Measurements from ENCODE around the gene NPHP4.

The NPHP4 gene

GRCh38 chr1:6027591-6027990 is 35.4 kb upstream of the NPHP4 start:
- Histone ChIP-seq H3F3A (ENCODE audit: control insufficient read depth, insufficient read depth) (no peaks in the 10 kb centered on the region), H4K20me1 (ENCODE audit: control insufficient read depth, insufficient read depth, low read depth, low read length) (peaks cover 9% of the 10 kb centered on the region), H3K4me2 (ENCODE audit: low read length) (peak overlapping the region; percentile 62), H3K27me3 (ENCODE audit: control insufficient read depth, low read length) (peaks cover 32% of the 10 kb centered on the region), H3K27ac (ENCODE audit: low read depth, low read length) (no peak overlapping the region), H3K4me1 (ENCODE audit: control insufficient read depth, low read length) (peaks cover 42% of the 10 kb centered on the region), H3K9me2 (replicated peaks; ENCODE audit: control insufficient read depth, low read length) (no peaks in the 10 kb centered on the region), H3K36me3 (ENCODE audit: control insufficient read depth, low read length) (no peaks in the 10 kb centered on the region), H3K4me3 (ENCODE audit: low read length) (peak overlapping the region; percentile 66), H3K79me2 (ENCODE audit: control insufficient read depth, low read length) (no peaks in the 10 kb centered on the region), H3K9me3 (ENCODE audit: control insufficient read depth, insufficient read depth, low read length) (no peaks in the 10 kb centered on the region)
- TF ChIP-seq CTCF (IDR thresholded peaks at IDR 0.05; ENCODE audit: low read depth, low read length, poor library complexity, severe bottlenecking) = no peak
- no peak for TF ChIP-seq EZH2phosphoT487 (IDR thresholded peaks at IDR 0.05; ENCODE audit: borderline replicate concordance, low read length)

- H3K27ac ChIP-seq (ENCODE audit: low read depth, low read length) = no peak overlapping the region
These were observed 34.0 kb upstream of the NPHP4 start for GRCh38 chr1:6026095-6026809.

DNA sequence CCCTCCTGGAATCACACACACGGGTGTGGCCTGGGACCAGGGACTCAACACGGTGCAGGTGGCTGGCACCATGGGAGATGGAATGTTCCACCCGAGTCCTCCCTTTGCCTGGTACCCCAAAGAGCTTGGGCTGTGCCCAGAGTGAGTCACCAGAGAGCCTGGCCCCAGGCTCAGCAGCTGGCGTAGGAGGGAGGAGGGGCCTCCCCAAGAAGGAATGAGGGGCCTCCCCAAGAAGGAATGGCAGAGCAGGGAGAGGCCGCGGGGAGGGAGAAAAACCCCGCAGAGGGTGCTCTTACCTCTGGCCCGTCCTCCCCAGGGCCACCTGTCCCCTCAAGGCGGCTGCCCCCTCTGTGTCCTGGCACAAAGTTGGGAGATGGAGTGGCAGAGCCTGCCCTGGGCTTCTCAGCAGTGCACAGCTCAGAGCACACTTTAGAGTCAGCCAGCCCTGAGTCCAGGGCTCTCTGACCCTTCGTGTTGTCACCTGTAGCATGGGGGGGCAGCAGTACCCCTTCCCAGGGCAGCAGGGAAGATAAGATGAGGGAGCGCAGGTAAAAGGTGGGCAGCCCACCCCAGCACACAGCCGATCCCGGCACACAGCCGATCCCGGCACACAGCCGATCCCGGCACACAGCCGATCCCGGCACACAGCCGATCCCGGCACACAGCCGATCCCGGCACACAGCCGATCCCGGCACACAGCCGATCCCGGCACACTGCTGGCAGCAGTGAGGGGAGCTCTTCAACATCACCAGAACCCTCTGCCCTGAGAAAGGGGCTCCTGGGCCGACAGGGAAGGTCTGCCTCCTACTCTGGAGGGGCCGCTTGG is 33.3 kb upstream of the NPHP4 start:
- H3K36me3 ChIP-seq (ENCODE audit: control insufficient read depth, low read length) = no peaks in the 10 kb centered on the region
- peak overlapping the region; percentile 66 for H3K4me3 ChIP-seq (ENCODE audit: low read length)
- peaks cover 32% of the 10 kb centered on the region for H3K27me3 ChIP-seq (ENCODE audit: control insufficient read depth, low read length)
- TF ChIP-seq CTCF (IDR thresholded peaks at IDR 0.05; ENCODE audit: low read depth, low read length, poor library complexity, severe bottlenecking) = no peak
- H3K9me2 ChIP-seq (replicated peaks; ENCODE audit: control insufficient read depth, low read length) = no peaks in the 10 kb centered on the region
- H4K20me1 ChIP-seq (ENCODE audit: control insufficient read depth, insufficient read depth, low read depth, low read length) = peaks cover 5% of the 10 kb centered on the region
- peak overlapping the region; percentile 62 for H3K4me2 ChIP-seq (ENCODE audit: low read length)
- H3K79me2 ChIP-seq (ENCODE audit: control insufficient read depth, low read length) = no peaks in the 10 kb centered on the region
- no peak overlapping the region for H3K27ac ChIP-seq (ENCODE audit: low read depth, low read length)
- H3K9me3 ChIP-seq (ENCODE audit: control insufficient read depth, insufficient read depth, low read length) = no peaks in the 10 kb centered on the region
- no peaks in the 10 kb centered on the region for H3F3A ChIP-seq (ENCODE audit: control insufficient read depth, insufficient read depth)
- H3K4me1 ChIP-seq (ENCODE audit: control insufficient read depth, low read length) = peaks cover 37% of the 10 kb centered on the region

More at GRCh38 chr1:6026095-6026809, 34.0 kb upstream of the NPHP4 start:
- no peaks in the 10 kb centered on the region for H3K9me3 ChIP-seq (ENCODE audit: control insufficient read depth, insufficient read depth, low read length)
- peak overlapping the region; percentile 66 for H3K4me3 ChIP-seq (ENCODE audit: low read length)
- peaks cover 8% of the 10 kb centered on the region for H4K20me1 ChIP-seq (ENCODE audit: control insufficient read depth, insufficient read depth, low read depth, low read length)
- H3K4me2 ChIP-seq (ENCODE audit: low read length) = peak overlapping the region; percentile 62
- H3K79me2 ChIP-seq (ENCODE audit: control insufficient read depth, low read length) = no peaks in the 10 kb centered on the region
- H3K27me3 ChIP-seq (ENCODE audit: control insufficient read depth, low read length) = peaks cover 32% of the 10 kb centered on the region
- H3F3A ChIP-seq (ENCODE audit: control insufficient read depth, insufficient read depth) = no peaks in the 10 kb centered on the region
- no peaks in the 10 kb centered on the region for H3K36me3 ChIP-seq (ENCODE audit: control insufficient read depth, low read length)
- no peaks in the 10 kb centered on the region for H3K9me2 ChIP-seq (replicated peaks; ENCODE audit: control insufficient read depth, low read length)
- TF ChIP-seq EZH2phosphoT487 (IDR thresholded peaks at IDR 0.05; ENCODE audit: borderline replicate concordance, low read length) (no peak; the same call in 1 of the 2 replicates), CTCF (IDR thresholded peaks at IDR 0.05; ENCODE audit: low read depth, low read length, poor library complexity, severe bottlenecking) (no peak)
- peaks cover 42% of the 10 kb centered on the region for H3K4me1 ChIP-seq (ENCODE audit: control insufficient read depth, low read length)
